Rectal smooth muscle tissue (tissue), 1 donor: Measurements from ENCODE around the gene MED31.

Experiments used
- H3K27ac ChIP-seq: one replicate; pipeline ENCODE4 v1.7.0; 2013; ENCODE audit warnings: low read depth, low read length, inconsistent platforms
- H3K27me3 ChIP-seq: one replicate; pipeline ENCODE4 v1.7.0; 2013; ENCODE audit warnings: low read length; ENCODE audit not compliant: control insufficient read depth, insufficient read depth
- H3K36me3 ChIP-seq: one replicate; pipeline ENCODE4 v1.7.0; 2013; ENCODE audit warnings: low read length; ENCODE audit not compliant: control insufficient read depth, insufficient read depth
- H3K4me1 ChIP-seq: one replicate; pipeline ENCODE4 v1.7.0; 2013; ENCODE audit warnings: low read length; ENCODE audit not compliant: control insufficient read depth, insufficient read depth
- H3K4me3 ChIP-seq: one replicate; pipeline ENCODE4 v1.7.0; 2013; ENCODE audit warnings: low read length
- H3K9ac ChIP-seq: one replicate; pipeline ENCODE4 v1.7.0; 2013; ENCODE audit warnings: low read length

MED31 gene

GRCh38 chr17:6641247-6641863 lies 10.1 kb downstream of the MED31 start:
- H3K27ac ChIP-seq, result peak overlapping the region; percentile 83

GRCh38 chr17:6640536-6641246 lies 10.7 kb downstream of the MED31 start, which contains the start of the genes KIAA0753 and TXNDC17:
TSS of gene KIAA0753 (minus strand) at chr17:6640711. CDS start at chr17:6635103, 5,608 bp downstream.
TSS of gene TXNDC17 (plus strand) at chr17:6641060. CDS start at chr17:6641083, 23 bp downstream.
- peaks cover 14% of the 10 kb centered on the region for H3K4me1 ChIP-seq
- no peaks in the 10 kb centered on the region for H3K27me3 ChIP-seq
- peaks cover 12% of the 10 kb centered on the region for H3K36me3 ChIP-seq
- peak within 1 kb of the TSS; percentile 83 for H3K27ac ChIP-seq
- H3K4me3 ChIP-seq, result peak within 1 kb of the TSS; percentile 98
- H3K9ac ChIP-seq, result peak within 1 kb of the TSS; percentile 80

More at GRCh38 chr17:6641247-6641863, 10.1 kb downstream of the MED31 start:
- Histone ChIP-seq H3K27me3 (no peaks in the 10 kb centered on the region), H3K36me3 (peaks cover 12% of the 10 kb centered on the region), H3K4me3 (peak overlapping the region; percentile 98), H3K4me1 (peaks cover 14% of the 10 kb centered on the region), H3K9ac (peak overlapping the region; percentile 80)

DNA sequence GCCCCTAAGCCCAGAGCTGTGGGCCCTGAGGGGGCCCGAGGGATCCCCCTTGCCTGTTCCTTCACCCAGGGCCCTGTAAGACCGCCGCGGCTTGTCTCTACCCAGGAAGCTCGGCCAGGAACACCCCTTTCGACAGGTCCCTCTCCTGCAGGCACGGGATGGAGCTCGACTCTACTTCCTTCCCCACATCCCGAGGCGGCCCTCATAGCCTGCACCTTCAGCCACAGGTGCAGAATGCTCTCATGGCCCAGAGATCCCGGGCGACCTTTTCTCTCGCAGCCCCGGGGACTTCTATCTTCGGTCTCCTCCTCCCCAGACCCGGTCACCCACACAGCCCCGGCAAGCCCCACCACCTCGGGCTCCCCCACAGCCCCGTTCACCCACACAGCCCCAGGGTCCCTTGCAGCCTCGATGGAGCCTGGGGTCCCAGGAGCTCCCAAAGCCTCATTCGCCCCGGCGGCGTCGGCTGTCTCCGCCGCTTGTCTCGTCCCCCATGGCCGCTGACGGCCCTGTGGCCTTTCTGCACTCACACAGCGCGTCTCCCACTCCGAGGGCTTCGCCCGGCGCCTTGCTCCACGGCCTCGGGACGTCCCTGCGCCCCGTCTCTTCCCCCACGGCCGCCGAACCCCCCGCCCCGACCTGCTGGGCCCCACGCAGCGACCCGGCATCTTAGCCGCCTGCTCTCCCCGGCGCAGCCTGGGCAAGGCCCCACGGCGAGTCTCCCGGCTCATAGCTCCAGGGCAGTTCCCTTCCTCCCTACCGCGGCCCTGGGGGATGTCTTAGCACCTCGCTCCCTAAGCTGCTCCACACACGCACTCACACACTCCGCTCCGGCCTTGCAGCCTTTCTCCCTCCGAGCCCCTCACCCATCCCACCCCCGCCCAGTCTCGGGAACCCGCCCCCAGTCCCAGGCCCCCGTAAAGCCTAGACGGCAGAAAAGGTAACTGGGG lies 11.5 kb downstream of the MED31 start:
- peak overlapping the region; percentile 83 for H3K27ac ChIP-seq
- peaks cover 14% of the 10 kb centered on the region for H3K4me1 ChIP-seq
- H3K4me3 ChIP-seq, result peak overlapping the region; percentile 98
- H3K36me3 ChIP-seq, result peaks cover 12% of the 10 kb centered on the region
- peak overlapping the region; percentile 70 for H3K9ac ChIP-seq
- H3K27me3 ChIP-seq, result no peaks in the 10 kb centered on the region

GRCh38 chr17:6639014-6639585 lies 12.3 kb downstream of the MED31 start:
- H3K27me3 ChIP-seq, result no peaks in the 10 kb centered on the region
- no peak overlapping the region for H3K27ac ChIP-seq
- H3K4me3 ChIP-seq, result peak overlapping the region; percentile 98
- H3K36me3 ChIP-seq, result peaks cover 11% of the 10 kb centered on the region
- H3K9ac ChIP-seq, result no peak overlapping the region
- peaks cover 14% of the 10 kb centered on the region for H3K4me1 ChIP-seq

- H3K27me3 ChIP-seq, result no peaks in the 10 kb centered on the region
- H3K36me3 ChIP-seq, result peaks cover 5% of the 10 kb centered on the region
- no peak overlapping the region for H3K27ac ChIP-seq
- H3K4me1 ChIP-seq, result peaks cover 14% of the 10 kb centered on the region
- no peak overlapping the region for H3K9ac ChIP-seq
- peak overlapping the region; percentile 98 for H3K4me3 ChIP-seq
Observed at GRCh38 chr17:6638046-6638908, 13.1 kb downstream of the MED31 start.

DNA sequence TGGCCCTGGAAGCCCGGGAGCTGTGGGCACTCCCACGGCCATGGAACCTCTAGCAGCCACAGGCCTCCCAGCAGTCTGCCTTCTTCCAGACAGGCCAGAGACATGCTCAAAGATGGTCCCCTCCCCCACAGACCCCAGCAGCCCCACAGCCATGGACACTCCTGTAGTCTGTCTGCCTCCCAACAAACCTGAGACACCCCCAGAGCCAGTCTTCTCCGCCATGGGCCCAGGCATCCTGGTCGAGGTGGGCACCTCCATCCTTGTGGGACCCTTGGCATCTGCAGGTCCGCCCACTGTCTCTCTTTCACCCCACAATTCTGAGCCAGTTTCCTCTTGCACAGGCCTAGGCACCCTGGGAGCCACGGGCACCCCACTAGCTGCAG lies 14.0 kb downstream of the MED31 start:
- H3K36me3 ChIP-seq, result peaks cover 3% of the 10 kb centered on the region
- no peaks in the 10 kb centered on the region for H3K27me3 ChIP-seq
- no peak overlapping the region for H3K27ac ChIP-seq
- peaks cover 14% of the 10 kb centered on the region for H3K4me1 ChIP-seq
- H3K9ac ChIP-seq, result no peak overlapping the region
- no peak overlapping the region for H3K4me3 ChIP-seq

GRCh38 chr17:6636616-6637457 lies 14.6 kb downstream of the MED31 start:
- no peaks in the 10 kb centered on the region for H3K27me3 ChIP-seq
- peaks cover 3% of the 10 kb centered on the region for H3K36me3 ChIP-seq
- H3K27ac ChIP-seq, result no peak overlapping the region

GRCh38 chr17:6636105-6636504 lies 15.3 kb downstream of the MED31 start:
- Histone ChIP-seq H3K27me3 (no peaks in the 10 kb centered on the region), H3K9ac (no peak overlapping the region), H3K4me3 (no peak overlapping the region), H3K4me1 (peaks cover 7% of the 10 kb centered on the region), H3K27ac (no peak overlapping the region), H3K36me3 (peaks cover 3% of the 10 kb centered on the region)

More at GRCh38 chr17:6636616-6637457, 14.6 kb downstream of the MED31 start:
- H3K9ac ChIP-seq, result no peak overlapping the region
- H3K4me1 ChIP-seq, result peaks cover 13% of the 10 kb centered on the region
- no peak overlapping the region for H3K4me3 ChIP-seq

DNA sequence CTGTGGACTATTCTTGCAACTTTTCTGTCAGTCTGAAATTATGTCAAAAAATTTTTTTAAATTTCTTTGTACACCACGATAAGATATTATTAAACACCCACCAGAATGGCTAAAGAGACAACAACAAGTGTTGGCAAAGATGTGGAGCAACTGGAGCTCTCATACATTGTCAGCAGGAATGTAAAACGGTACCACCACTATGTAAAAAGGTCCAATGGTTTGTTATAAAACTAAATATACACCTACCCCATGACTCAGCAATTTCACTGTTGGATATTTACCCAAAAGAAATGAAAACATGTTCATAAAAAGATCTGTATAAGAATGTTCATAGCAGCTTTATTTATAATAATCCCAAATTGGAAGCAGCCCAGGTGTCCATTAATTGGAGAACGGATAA lies 18.1 kb downstream of the MED31 start:
- no peak overlapping the region for H3K4me3 ChIP-seq
- no peak overlapping the region for H3K27ac ChIP-seq
- no peaks in the 10 kb centered on the region for H3K4me1 ChIP-seq
- peaks cover 3% of the 10 kb centered on the region for H3K36me3 ChIP-seq
- H3K9ac ChIP-seq, result no peak overlapping the region
- H3K27me3 ChIP-seq, result no peaks in the 10 kb centered on the region

DNA sequence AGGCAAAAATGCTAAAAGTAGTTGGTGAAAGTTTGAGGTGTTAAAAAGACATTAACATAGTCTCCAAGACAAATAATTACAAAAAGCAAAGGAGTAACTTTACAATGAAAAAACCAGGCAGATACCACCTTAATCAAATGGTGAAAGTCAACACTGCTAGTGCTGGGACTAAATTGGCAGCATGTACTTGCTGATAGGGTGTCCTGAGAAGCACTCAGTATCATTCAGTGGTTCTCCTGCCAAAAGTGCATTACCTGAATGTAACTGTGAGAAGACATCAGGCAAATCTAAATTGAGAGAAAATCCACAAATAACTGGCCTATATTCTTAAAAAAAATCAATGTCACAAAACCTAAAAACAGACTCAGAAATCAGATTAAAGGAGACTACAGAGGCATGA lies 18.9 kb downstream of the MED31 start:
- no peak overlapping the region for H3K9ac ChIP-seq
- no peaks in the 10 kb centered on the region for H3K4me1 ChIP-seq
- H3K27ac ChIP-seq, result no peak overlapping the region
- no peak overlapping the region for H3K4me3 ChIP-seq
- no peaks in the 10 kb centered on the region for H3K27me3 ChIP-seq
- H3K36me3 ChIP-seq, result peaks cover 3% of the 10 kb centered on the region

DNA sequence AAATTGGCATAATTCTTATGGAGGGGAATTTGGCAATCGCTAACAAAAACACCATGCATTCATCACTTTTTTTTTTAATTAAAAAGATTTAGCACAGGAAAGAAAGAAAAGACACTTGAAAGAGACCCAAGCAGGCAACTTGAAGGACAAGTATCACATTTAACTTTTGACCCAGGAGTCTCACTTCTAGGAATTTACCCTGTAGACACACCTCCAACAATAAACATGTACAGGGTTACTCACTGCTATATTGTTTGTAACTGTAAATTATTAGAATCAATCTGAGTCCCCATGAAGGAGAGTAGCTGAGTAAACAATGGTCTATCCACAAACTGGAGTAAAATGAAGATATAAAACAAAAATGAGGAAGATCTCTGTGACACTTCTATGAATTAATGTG lies 21.0 kb downstream of the MED31 start:
- Histone ChIP-seq H3K36me3 (peaks cover 3% of the 10 kb centered on the region), H3K4me1 (no peaks in the 10 kb centered on the region)

More for the DNA sequence above, 21.0 kb downstream of the MED31 start:
- Histone ChIP-seq H3K27ac (no peak overlapping the region), H3K9ac (no peak overlapping the region), H3K4me3 (no peak overlapping the region), H3K27me3 (no peaks in the 10 kb centered on the region)
